Eye (tissue), 1 donor: ENCODE results near the gene LRATD1.
"Not testable (repeated sequence)": the region's sequence is repeated elsewhere in the genome, so short reads cannot be mapped to it uniquely, and the experiment has no call there.

ENCODE experiments used
- DNase-seq: peaks from one replicate; pipeline ENCODE4 v3.0.0-alpha.2; 2015

Gene LRATD1, protein sequence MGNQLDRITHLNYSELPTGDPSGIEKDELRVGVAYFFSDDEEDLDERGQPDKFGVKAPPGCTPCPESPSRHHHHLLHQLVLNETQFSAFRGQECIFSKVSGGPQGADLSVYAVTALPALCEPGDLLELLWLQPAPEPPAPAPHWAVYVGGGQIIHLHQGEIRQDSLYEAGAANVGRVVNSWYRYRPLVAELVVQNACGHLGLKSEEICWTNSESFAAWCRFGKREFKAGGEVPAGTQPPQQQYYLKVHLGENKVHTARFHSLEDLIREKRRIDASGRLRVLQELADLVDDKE

GRCh38 chr2:14632133-14632936 is at the start of gene LRATD1:
Gene LRATD1, plus strand, starts transcription at chr2:14632717. Its CDS starts 1,263 bp downstream, at chr2:14633980.
- DNase-seq, result peak; percentile 96

GRCh38 chr2:14583059-14583458 is 49.5 kb upstream of the LRATD1 start:
- no peak for DNase-seq

GRCh38 chr2:14583802-14584201 is 48.7 kb upstream of the LRATD1 start:
- DNase-seq, result no peak

GRCh38 chr2:14587119-14587518 is 45.4 kb upstream of the LRATD1 start:
- no peak for DNase-seq

DNA sequence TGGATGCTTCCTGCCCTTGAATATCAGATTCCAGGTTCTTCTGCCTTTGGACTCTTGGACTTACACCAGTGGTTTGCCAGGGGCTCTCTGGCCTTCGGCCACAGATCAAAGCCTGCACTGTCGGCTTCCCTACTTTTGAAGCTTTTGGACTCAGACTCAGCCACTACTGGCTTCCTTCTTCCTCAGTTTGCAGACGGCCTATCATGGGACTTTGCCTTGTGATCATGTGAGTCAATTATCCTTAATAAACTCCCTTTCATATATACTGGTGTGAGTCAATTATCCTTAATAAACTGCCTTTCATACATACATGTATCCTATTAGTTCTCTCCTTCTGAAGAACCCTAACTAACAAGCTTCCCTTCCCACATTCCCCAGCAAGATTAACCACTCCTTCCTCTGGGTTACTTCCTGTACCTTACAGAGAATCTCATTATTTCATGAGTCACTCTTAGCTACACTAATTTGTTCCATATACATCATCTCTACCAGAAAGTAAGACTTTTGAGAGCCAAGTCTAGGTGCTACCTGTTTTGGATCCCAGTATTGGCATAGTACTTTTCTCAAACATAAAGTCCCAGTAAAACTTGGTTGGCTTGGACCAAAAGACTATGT is 31.3 kb upstream of the LRATD1 start:
- DNase-seq, result no peak

DNA sequence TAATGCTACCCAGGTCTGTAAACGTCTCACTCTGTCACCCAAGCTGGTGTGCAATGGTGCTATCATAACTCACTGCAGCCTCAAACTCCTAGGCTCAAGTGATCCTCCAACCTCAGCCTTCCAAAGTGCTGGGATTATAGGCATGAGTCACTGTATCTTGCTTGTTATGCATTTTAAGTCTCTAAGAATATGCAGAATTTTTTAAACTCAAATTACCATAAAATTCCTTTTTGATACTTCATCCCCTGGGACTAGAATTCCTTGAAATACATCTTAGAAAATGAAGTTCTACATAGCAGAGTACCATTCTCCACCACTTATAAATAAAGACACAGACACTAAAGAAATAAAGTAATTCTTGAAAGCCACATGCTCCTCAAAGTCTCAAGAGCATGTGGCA is 30.2 kb upstream of the LRATD1 start:
- DNase-seq, result no peak

- no peak for DNase-seq
Measured at GRCh38 chr2:14603676-14604075, 28.8 kb upstream of the LRATD1 start.

GRCh38 chr2:14608245-14608644 is 24.3 kb upstream of the LRATD1 start:
- DNase-seq, result no peak

- DNase-seq, result no peak
Measured at GRCh38 chr2:14614017-14614416, 18.5 kb upstream of the LRATD1 start.

GRCh38 chr2:14615121-14615520 is 17.4 kb upstream of the LRATD1 start:
- no peak for DNase-seq

DNA sequence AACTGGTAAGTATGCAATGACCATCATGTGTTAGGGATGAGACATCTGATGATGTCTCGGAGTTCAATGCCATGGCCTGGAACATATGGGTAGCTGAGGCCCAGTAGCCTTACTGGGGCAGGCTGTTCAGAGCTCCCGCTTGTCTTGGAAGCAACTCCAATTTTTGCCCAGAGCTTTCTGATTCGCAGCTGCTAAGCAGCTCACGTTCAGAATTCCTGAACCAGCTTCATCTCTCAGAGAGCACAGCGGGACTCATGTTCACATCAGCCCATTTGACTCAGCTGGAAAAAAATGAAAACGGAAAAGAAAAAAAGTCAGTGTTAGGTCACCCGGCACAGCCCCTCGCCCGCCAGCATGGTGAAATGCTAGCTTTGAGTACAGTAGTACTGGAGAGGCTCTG is 16.8 kb upstream of the LRATD1 start:
- DNase-seq, result no peak

GRCh38 chr2:14616342-14616741 is 16.2 kb upstream of the LRATD1 start:
- no peak for DNase-seq

DNA sequence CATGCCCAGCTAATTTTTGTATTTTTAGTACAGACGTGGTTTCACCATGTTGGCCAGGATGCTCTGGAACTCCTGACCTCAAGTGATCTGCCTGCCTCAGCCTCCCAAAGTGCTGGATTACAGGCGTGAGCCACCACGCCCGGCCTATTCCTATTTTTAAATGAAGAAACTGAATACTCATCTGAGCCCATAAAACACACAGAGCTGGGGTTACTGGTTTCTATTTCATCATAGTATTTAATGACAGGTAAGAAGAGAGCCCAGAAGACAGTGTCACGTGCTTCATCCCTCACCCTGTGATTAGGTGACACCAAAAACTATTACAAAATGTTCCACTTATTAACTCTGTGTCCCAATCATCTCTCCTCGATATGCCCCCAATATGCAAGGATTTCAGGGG is 15.6 kb upstream of the LRATD1 start:
- no peak for DNase-seq

DNA sequence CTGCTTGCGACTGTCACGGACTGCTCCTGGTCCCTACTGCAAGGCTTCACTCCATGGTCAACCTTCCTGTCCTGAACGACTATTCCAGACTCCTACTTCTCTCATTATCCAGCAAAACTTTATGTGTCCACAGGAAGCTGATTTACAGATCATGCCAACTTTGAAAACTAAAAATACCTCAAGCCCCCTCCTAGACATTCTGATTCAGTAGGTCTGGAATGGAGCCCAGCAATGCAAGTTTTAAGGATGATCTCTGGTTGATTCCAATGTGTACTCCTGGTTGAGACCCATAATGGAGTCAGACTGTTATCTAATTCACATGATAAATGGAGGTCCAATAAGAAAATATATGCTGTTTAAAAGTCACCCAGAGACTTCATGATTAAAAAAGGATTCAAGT is 13.1 kb upstream of the LRATD1 start:
- DNase-seq, result no peak

DNA sequence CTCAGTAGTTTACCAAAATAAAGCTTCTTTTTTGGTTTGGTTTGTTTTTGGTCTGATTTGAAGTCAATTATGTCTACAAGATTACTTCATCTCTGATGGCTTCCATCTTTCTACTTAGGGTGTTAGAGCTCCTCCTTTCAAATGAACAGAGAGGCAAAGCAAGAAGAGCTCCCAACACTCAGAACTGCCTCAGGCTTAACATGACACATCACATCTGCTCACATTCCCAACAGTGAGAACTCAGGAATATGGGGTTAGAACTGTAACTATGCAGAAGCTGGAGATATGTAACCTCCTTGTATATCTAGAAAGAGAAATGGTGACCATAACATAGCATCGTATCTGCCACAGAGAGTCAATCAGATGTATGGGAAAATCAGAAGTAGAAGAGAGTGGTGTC is 11.4 kb upstream of the LRATD1 start:
- DNase-seq, result no peak

DNA sequence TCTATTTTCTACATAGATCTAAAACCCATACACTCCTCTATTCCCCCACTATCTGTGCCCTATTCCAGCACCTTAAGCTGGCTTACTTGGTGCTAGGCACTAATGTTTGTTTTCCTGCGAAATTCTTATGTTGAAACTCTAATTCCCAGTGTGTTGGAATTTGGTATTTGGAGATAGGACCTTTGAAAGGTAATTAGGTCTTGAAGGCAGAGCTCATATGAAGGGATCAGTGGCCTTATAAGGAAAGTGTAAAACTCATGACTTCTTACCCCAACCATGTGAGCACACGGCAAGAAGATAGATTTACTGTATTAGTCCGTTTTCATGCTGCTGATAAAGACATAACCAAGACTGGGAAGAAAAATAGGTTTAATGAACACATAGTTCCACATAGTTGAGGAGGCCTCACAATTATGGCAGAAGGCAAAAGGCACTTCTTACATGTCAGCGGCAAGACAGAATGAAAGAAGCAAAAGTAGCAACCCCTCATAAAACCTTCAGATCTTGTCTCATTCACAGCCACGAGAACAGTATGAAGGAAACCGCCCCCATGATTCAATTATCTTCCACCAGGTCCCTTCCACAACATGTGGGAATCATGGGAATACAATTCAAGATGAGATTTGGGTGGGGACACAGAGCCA is 10.5 kb upstream of the LRATD1 start:
- DNase-seq, result no peak

DNA sequence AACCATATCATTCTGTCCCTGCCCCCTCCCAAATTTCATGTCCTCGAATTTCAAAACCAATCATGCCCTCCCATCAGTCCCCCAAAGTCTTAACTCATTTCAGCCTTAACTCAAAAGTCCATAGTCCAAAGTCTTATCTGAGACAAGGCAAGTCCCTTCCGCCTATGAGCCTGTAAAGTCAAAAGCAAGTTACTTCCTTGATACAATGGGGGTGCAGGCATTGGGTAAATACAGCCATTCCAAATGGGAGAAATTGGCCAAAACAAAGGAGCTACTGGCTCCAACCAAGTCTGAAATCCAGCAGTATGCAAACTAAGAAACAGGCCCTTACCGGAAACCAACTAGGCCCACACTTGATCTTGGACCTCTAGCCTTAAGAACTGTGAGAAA is 10.0 kb upstream of the LRATD1 start:
- not testable (repeated sequence) for DNase-seq

DNA sequence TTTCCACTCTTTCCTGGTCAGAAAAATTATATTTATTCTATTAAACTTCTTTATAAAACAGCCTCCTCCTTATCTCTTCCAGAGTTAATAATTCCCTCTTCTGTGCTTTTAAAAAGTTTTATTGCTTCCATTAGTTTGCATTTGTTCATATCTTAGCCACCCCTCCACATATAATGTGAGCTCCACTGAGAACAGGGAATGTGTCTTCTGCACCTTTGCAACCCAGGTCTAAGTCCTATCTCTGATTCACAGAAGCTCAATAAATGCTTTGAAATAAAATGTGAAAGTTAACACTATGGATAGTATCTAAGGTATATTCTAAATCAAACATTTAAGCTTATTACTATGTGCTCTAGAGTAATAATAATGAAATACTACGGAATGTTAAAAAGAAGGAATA is 9.3 kb upstream of the LRATD1 start:
- no peak for DNase-seq

- DNase-seq, result no peak
Measured at GRCh38 chr2:14626873-14627272, 5.6 kb upstream of the LRATD1 start.

- no peak for DNase-seq
Measured at GRCh38 chr2:14628901-14629300, 3.6 kb upstream of the LRATD1 start.

- DNase-seq, result no peak
Measured at GRCh38 chr2:14631406-14632040, 994 bp upstream of the LRATD1 start.

GRCh38 chr2:14633061-14633460 is 544 bp downstream of the LRATD1 start:
- peak; percentile 65 for DNase-seq
